ENCODE measurements around the gene KIAA1755.

KIAA1755 gene

GRCh38 chr20:38238829-38239228 lies 21.7 kb downstream of the KIAA1755 start:
- DNase-seq (ENCODE audit: low read depth, low spot score) = no peak

GRCh38 chr20:38237381-38237780 lies 23.2 kb downstream of the KIAA1755 start:
- DNase-seq (ENCODE audit: low read depth, low spot score) = no peak

- no peak for DNase-seq (ENCODE audit: low read depth, low spot score)
These were observed 28.9 kb downstream of the KIAA1755 start for GRCh38 chr20:38231531-38232121.

- no peak for DNase-seq (ENCODE audit: low read depth, low spot score)
These were observed 29.5 kb downstream of the KIAA1755 start for GRCh38 chr20:38230957-38231526.

GRCh38 chr20:38230253-38230551 lies 30.3 kb downstream of the KIAA1755 start:
- DNase-seq (ENCODE audit: low read depth, low spot score) = no peak

- DNase-seq (ENCODE audit: low read depth, low spot score) = no peak
These were observed 30.9 kb downstream of the KIAA1755 start for GRCh38 chr20:38229376-38230252.

- no peak for DNase-seq (ENCODE audit: low read depth, low spot score)
These were observed 32.1 kb downstream of the KIAA1755 start for GRCh38 chr20:38228436-38228835.

GRCh38 chr20:38227420-38228360 lies 32.8 kb downstream of the KIAA1755 start:
- DNase-seq (ENCODE audit: low read depth, low spot score) = no peak

GRCh38 chr20:38226553-38226952 lies 34.0 kb downstream of the KIAA1755 start:
- DNase-seq (ENCODE audit: low read depth, low spot score) = no peak

GRCh38 chr20:38225900-38226263 lies 34.7 kb downstream of the KIAA1755 start:
- DNase-seq (ENCODE audit: low read depth, low spot score) = no peak

GRCh38 chr20:38225240-38225899 lies 35.2 kb downstream of the KIAA1755 start:
- no peak for DNase-seq (ENCODE audit: low read depth, low spot score)

- DNase-seq (ENCODE audit: low read depth, low spot score) = no peak
These were observed 36.0 kb downstream of the KIAA1755 start for GRCh38 chr20:38224531-38224930.

GRCh38 chr20:38223743-38224100 lies 36.8 kb downstream of the KIAA1755 start:
- no peak for DNase-seq (ENCODE audit: low read depth, low spot score)

GRCh38 chr20:38222923-38223742 lies 37.4 kb downstream of the KIAA1755 start:
- DNase-seq (ENCODE audit: low read depth, low spot score) = no peak

- no peak for DNase-seq (ENCODE audit: low read depth, low spot score)
These were observed 38.2 kb downstream of the KIAA1755 start for GRCh38 chr20:38222231-38222922.

GRCh38 chr20:38221119-38221589 lies 39.4 kb downstream of the KIAA1755 start:
- DNase-seq (ENCODE audit: low read depth, low spot score) = no peak

GRCh38 chr20:38220587-38221118 lies 39.9 kb downstream of the KIAA1755 start:
- no peak for DNase-seq (ENCODE audit: low read depth, low spot score)

- DNase-seq (ENCODE audit: low read depth, low spot score) = no peak
These were observed 41.3 kb downstream of the KIAA1755 start for GRCh38 chr20:38219006-38219950.

- no peak for DNase-seq (ENCODE audit: low read depth, low spot score)
These were observed 42.0 kb downstream of the KIAA1755 start for GRCh38 chr20:38218566-38218885.
